Small intestine (tissue), 7 donors: ENCODE results near the gene ARHGAP42. TPM values are rescaled to one million over a fixed set of nuclear protein-coding genes. Genes with fewer than 3 reads are reported as not detected.

Experiments used
- DNase-seq, 2 donors: peaks; one replicate each; pipeline versions ENCODE4 v3.0.0 to v3.0.0-alpha.2; 2013
- FAIRE-seq: peaks from 2 replicates; lab custom pipeline; 2012; peaks lifted over from hg19 to GRCh38; lab: Jason Lieb, UNC
- H3K27ac ChIP-seq, 3 donors: one replicate each; pipeline ENCODE4 v1.5.1; 2013; ENCODE audit warnings: low read length in 2 of 3, mild to moderate bottlenecking in 2 of 3, control low read depth in 1 of 3, inconsistent platforms in 1 of 3, low read depth in 1 of 3, moderate library complexity in 1 of 3
- H3K27me3 ChIP-seq, 3 donors: one replicate each; pipeline ENCODE4 v1.6.1; 2013; ENCODE audit warnings: low read length in 3 of 3, inconsistent platforms in 1 of 3; ENCODE audit not compliant: control insufficient read depth in 3 of 3, insufficient read depth in 3 of 3
- H3K36me3 ChIP-seq, 3 donors: one replicate each; pipeline ENCODE4 v1.6.1; 2013; ENCODE audit warnings: low read length in 3 of 3, inconsistent platforms in 1 of 3, low read depth in 1 of 3, mild to moderate bottlenecking in 1 of 3, moderate library complexity in 1 of 3; ENCODE audit not compliant: control insufficient read depth in 3 of 3, insufficient read depth in 2 of 3
- H3K4me1 ChIP-seq, 3 donors: one replicate each; pipeline ENCODE4 v1.6.1; 2013; ENCODE audit warnings: low read length in 2 of 3, inconsistent platforms in 1 of 3, low read depth in 1 of 3, mild to moderate bottlenecking in 1 of 3, moderate library complexity in 1 of 3; ENCODE audit not compliant: control insufficient read depth in 3 of 3, insufficient read depth in 2 of 3
- H3K4me3 ChIP-seq, 3 donors: one replicate each; pipeline ENCODE4 v1.5.1; 2013; ENCODE audit warnings: low read length in 3 of 3, control low read depth in 1 of 3, inconsistent platforms in 1 of 3, low read depth in 1 of 3, mild to moderate bottlenecking in 1 of 3, moderate library complexity in 1 of 3
- H3K9me3 ChIP-seq, 2 donors: one replicate each; pipeline ENCODE4 v1.6.1; 2013; ENCODE audit warnings: low read depth in 1 of 2, low read length in 1 of 2; ENCODE audit not compliant: control insufficient read depth in 2 of 2, insufficient read depth in 1 of 2
- WGBS, 3 donors: extraction: QIAGEN DNeasy Blood & Tissue Kit; methylation state at CpG; one replicate each; pipeline ENCODE4 v1.1.7; 2013; 5-methylcytosine and 5-hydroxymethylcytosine counted together
- polyA plus RNA-seq, 4 donors: library from polyadenylated mRNA; stranded (reverse) in 3 of 4; unstranded in 1 of 4; fragments of 200-250 nt in 3 of 4; fragments of 120-200 nt in 1 of 4; gene quantifications; one replicate each; pipeline versions ENCODE4 v1.2.1 to v1.2.3, GENCODE V29; 2013
- donor health status: healthy with polysubstance abuse.
- donor health status: control.
- donor health status: control.
- donor health status: Bipolar disorder and iron deficiency.
- donor health status: healthy.

The ARHGAP42 gene
- polyA plus RNA-seq, 4 donors, result 4.3 to 17.0 (median 14.9) TPM

GRCh38 chr11:100939571-100939970 is 252.5 kb downstream of the ARHGAP42 start:
- H3K36me3 ChIP-seq, result peaks cover 3 to 11% (median 8%) of the 10 kb centered on the region in 3 donors
- no peak overlapping the region for H3K27ac ChIP-seq
- no peak overlapping the region for H3K4me3 ChIP-seq
- no peaks in the 10 kb centered on the region for H3K9me3 ChIP-seq
- no peak for DNase-seq
- no peak for FAIRE-seq
- no peaks in the 10 kb centered on the region for H3K4me1 ChIP-seq
- WGBS, 3 donors, result 53 to 62% (median 57%) methylated on average over 5 of the region's 5 CpGs
- no peaks in the 10 kb centered on the region for H3K27me3 ChIP-seq

GRCh38 chr11:100940111-100940510 is 253.0 kb downstream of the ARHGAP42 start:
- FAIRE-seq, result no peak

GRCh38 chr11:100941033-100941432 is 253.9 kb downstream of the ARHGAP42 start:
- DNase-seq (no peak), FAIRE-seq (no peak)
- Histone ChIP-seq H3K27ac (no peak overlapping the region), H3K4me3 (no peak overlapping the region), H3K4me1 (no peaks in the 10 kb centered on the region), H3K36me3 (peaks cover 3 to 11% (median 5%) of the 10 kb centered on the region in 3 donors), H3K9me3 (no peaks in the 10 kb centered on the region), H3K27me3 (no peaks in the 10 kb centered on the region)
- WGBS, 3 donors, result 92 to 95% (median 94%) methylated on average over 2 of the region's 2 CpGs

More at GRCh38 chr11:100940111-100940510, 253.0 kb downstream of the ARHGAP42 start:
- no peak overlapping the region for H3K27ac ChIP-seq
- H3K9me3 ChIP-seq, result no peaks in the 10 kb centered on the region
- H3K36me3 ChIP-seq, result peaks cover 3 to 11% (median 8%) of the 10 kb centered on the region in 3 donors
- no peak for DNase-seq
- no peaks in the 10 kb centered on the region for H3K4me1 ChIP-seq
- H3K4me3 ChIP-seq, result no peak overlapping the region
- no peaks in the 10 kb centered on the region for H3K27me3 ChIP-seq
- 83 to 94% (median 87%) methylated on average over 3 of the region's 3 CpGs for WGBS, 3 donors

GRCh38 chr11:100942016-100942415 is 254.9 kb downstream of the ARHGAP42 start:
- H3K27ac ChIP-seq, result no peak overlapping the region
- 55 to 61% (median 59%) methylated on average over 4 of the region's 4 CpGs for WGBS, 3 donors
- FAIRE-seq, result no peak
- H3K4me1 ChIP-seq, result no peaks in the 10 kb centered on the region
- DNase-seq, result no peak
- H3K4me3 ChIP-seq, result no peak overlapping the region
- peaks cover 3 to 7% (median 5%) of the 10 kb centered on the region in 3 donors for H3K36me3 ChIP-seq
- H3K27me3 ChIP-seq, result no peaks in the 10 kb centered on the region
- H3K9me3 ChIP-seq, result no peaks in the 10 kb centered on the region

GRCh38 chr11:100948936-100949335 is 261.8 kb downstream of the ARHGAP42 start:
- FAIRE-seq (no peak), DNase-seq (no peak)
- Histone ChIP-seq H3K4me1 (no peaks in the 10 kb centered on the region), H3K36me3 (peaks cover 0 to 5% (median 2%) of the 10 kb centered on the region in 3 donors), H3K27me3 (no peaks in the 10 kb centered on the region), H3K9me3 (no peaks in the 10 kb centered on the region), H3K27ac (no peak overlapping the region), H3K4me3 (no peak overlapping the region)
- WGBS, 3 donors, result 84 to 93% (median 91%) methylated on average over 2 of the region's 2 CpGs

- peaks cover 0 to 2% (median 2%) of the 10 kb centered on the region in 3 donors for H3K36me3 ChIP-seq
- 67 to 86% (median 75%) methylated on average over 2 of the region's 2 CpGs for WGBS, 3 donors
- H3K4me1 ChIP-seq, result no peaks in the 10 kb centered on the region
- H3K27me3 ChIP-seq, result no peaks in the 10 kb centered on the region
- FAIRE-seq, result no peak
- no peak for DNase-seq
- H3K4me3 ChIP-seq, result no peak overlapping the region
- H3K9me3 ChIP-seq, result no peaks in the 10 kb centered on the region
- H3K27ac ChIP-seq, result no peak overlapping the region
These were observed 262.4 kb downstream of the ARHGAP42 start for GRCh38 chr11:100949443-100949842.

- Histone ChIP-seq H3K36me3 (peaks cover 0 to 2% (median 0%) of the 10 kb centered on the region in 3 donors), H3K27me3 (no peaks in the 10 kb centered on the region), H3K27ac (no peak overlapping the region), H3K9me3 (no peaks in the 10 kb centered on the region), H3K4me1 (no peaks in the 10 kb centered on the region), H3K4me3 (no peak overlapping the region)
- FAIRE-seq (no peak), DNase-seq (no peak)
- WGBS, 3 donors, result 88 to 90% (median 90%) methylated on average over 1 of the region's 1 CpG
These were observed 268.2 kb downstream of the ARHGAP42 start for GRCh38 chr11:100955318-100955717.

GRCh38 chr11:100956351-100956750 is 269.3 kb downstream of the ARHGAP42 start:
- no peak for FAIRE-seq
- Histone ChIP-seq H3K9me3 (no peaks in the 10 kb centered on the region), H3K27me3 (no peaks in the 10 kb centered on the region), H3K36me3 (peaks cover 0 to 2% (median 1%) of the 10 kb centered on the region in 3 donors), H3K4me3 (no peak overlapping the region), H3K27ac (no peak overlapping the region), H3K4me1 (no peaks in the 10 kb centered on the region)
- DNase-seq, result no peak

GRCh38 chr11:100957499-100957898 is 270.4 kb downstream of the ARHGAP42 start:
- Histone ChIP-seq H3K4me3 (no peak overlapping the region), H3K4me1 (no peaks in the 10 kb centered on the region), H3K36me3 (peaks cover 0 to 4% (median 3%) of the 10 kb centered on the region in 3 donors), H3K9me3 (no peaks in the 10 kb centered on the region), H3K27ac (no peak overlapping the region), H3K27me3 (no peaks in the 10 kb centered on the region)
- 69 to 71% (median 71%) methylated on average over 4 of the region's 4 CpGs for whole genome bisulfite sequencing, 3 donors
- DNase-seq (no peak), FAIRE-seq (no peak)
